GM13976 (cell line): ENCODE data around the gene EDC3.
"Not testable (repeated sequence)": the region's sequence is repeated elsewhere in the genome, so short reads cannot be mapped to it uniquely, and the experiment has no call there.

ENCODE experiments used
- DNase-seq: peaks from one replicate; pipeline ENCODE4 v3.0.0; 2012; ENCODE audit warnings: low spot score
- CTCF ChIP-seq: IDR thresholded peaks from 2 replicates; pipeline ENCODE4 v1.5.1; 2012; ENCODE audit warnings: borderline replicate concordance, mild to moderate bottlenecking; ENCODE audit not compliant: insufficient read depth; ENCODE audit errors: extremely low read depth, missing control alignments, control extremely low read depth
- in situ Hi-C: fragments of 300-500 bp; cut with MboI; formaldehyde crosslinking; loops from one replicate; pipeline ENCODE4 v1.12.0; 2022; ENCODE audit warnings: low sequenced_read_pairs, mixed read lengths, inconsistent platforms; ENCODE audit not compliant: unreplicated experiment

EDC3 gene

GRCh38 chr15:74633781-74634180 is 62.0 kb downstream of the EDC3 start:
- TF ChIP-seq CTCF: no peak
- in situ Hi-C loops: loop anchor here (25.0 kb wide), 1 partner anchor 304 kb away; the partner anchor contains the start of gene COX5A

GRCh38 chr15:74632601-74633000 is 63.2 kb downstream of the EDC3 start:
- no peak for TF ChIP-seq CTCF
- DNase-seq: no peak
- in situ Hi-C loops: loop anchor here (25.0 kb wide), 1 partner anchor 305 kb away; the partner anchor contains the start of gene COX5A

More at GRCh38 chr15:74633781-74634180, 62.0 kb downstream of the EDC3 start:
- no peak for DNase-seq

- DNase-seq: peak; percentile 86
- in situ Hi-C loops: loop anchor here (25.0 kb wide), 1 partner anchor 305 kb away; the partner anchor contains the start of gene COX5A
Measured at GRCh38 chr15:74631935-74632560, 63.8 kb downstream of the EDC3 start.

GRCh38 chr15:74631408-74631807 is 64.4 kb downstream of the EDC3 start:
- DNase-seq: no peak
- TF ChIP-seq CTCF: no peak
- in situ Hi-C loops: loop anchor here (25.0 kb wide), 1 partner anchor 306 kb away; the partner anchor contains the start of gene COX5A

More at GRCh38 chr15:74631935-74632560, 63.8 kb downstream of the EDC3 start:
- TF ChIP-seq CTCF: peak; percentile 81

GRCh38 chr15:74631087-74631385 is 64.8 kb downstream of the EDC3 start:
- no peak for DNase-seq
- in situ Hi-C loops: loop anchor here (25.0 kb wide), 1 partner anchor 306 kb away; the partner anchor contains the start of gene COX5A
- no peak for TF ChIP-seq CTCF

- in situ Hi-C loops: loop anchor here (25.0 kb wide), 1 partner anchor 307 kb away; the partner anchor contains the start of gene COX5A
- no peak for TF ChIP-seq CTCF
- DNase-seq: no peak
Measured at GRCh38 chr15:74630284-74631086, 65.3 kb downstream of the EDC3 start.

GRCh38 chr15:74629696-74630095 is 66.1 kb downstream of the EDC3 start:
- in situ Hi-C loops: loop anchor here (25.0 kb wide), 1 partner anchor 308 kb away; the partner anchor contains the start of gene COX5A
- not testable (repeated sequence) for DNase-seq
